Measurements from ENCODE around the gene HMGCLL1. TPM values are rescaled to one million over a fixed set of nuclear protein-coding genes. Genes with fewer than 3 reads are reported as not detected.

The HMGCLL1 gene
- total RNA-seq = not detected

GRCh38 chr6:55578537-55579363 lies at the start of gene HMGCLL1:
HMGCLL1 (minus strand) TSS chr6:55579192; CDS start chr6:55579055, 137 bp downstream.
- ATAC-seq (no peak), DNase-seq (no peak)
- Mint-ChIP-seq H3K27me3 (ENCODE audit: low read depth) (peaks cover 4% of the 10 kb centered on the region), H3K4me3 (no peak within 1 kb of the TSS), H3K36me3 (ENCODE audit: insufficient read depth) (no peaks in the 10 kb centered on the region), H3K4me1 (ENCODE audit: low read depth) (no peaks in the 10 kb centered on the region), H3K9me3 (peaks cover 11% of the 10 kb centered on the region)

GRCh38 chr6:55621993-55622392 lies 43.0 kb upstream of the HMGCLL1 start:
- H3K27me3 Mint-ChIP-seq (ENCODE audit: low read depth) = no peaks in the 10 kb centered on the region
- H3K9me3 Mint-ChIP-seq = peaks cover 14% of the 10 kb centered on the region
- H3K4me3 Mint-ChIP-seq = no peak overlapping the region
- H3K4me1 Mint-ChIP-seq (ENCODE audit: low read depth) = no peaks in the 10 kb centered on the region
- DNase-seq = no peak
- no peak for ATAC-seq
- no peaks in the 10 kb centered on the region for H3K36me3 Mint-ChIP-seq (ENCODE audit: insufficient read depth)

- Mint-ChIP-seq H3K4me1 (ENCODE audit: low read depth) (no peaks in the 10 kb centered on the region), H3K36me3 (ENCODE audit: insufficient read depth) (no peaks in the 10 kb centered on the region), H3K27me3 (ENCODE audit: low read depth) (no peaks in the 10 kb centered on the region), H3K4me3 (no peak overlapping the region), H3K9me3 (peaks cover 14% of the 10 kb centered on the region)
- DNase-seq (no peak), ATAC-seq (no peak)
Measured at GRCh38 chr6:55621244-55621643, 42.3 kb upstream of the HMGCLL1 start.

- no peak for ATAC-seq
- no peaks in the 10 kb centered on the region for H3K4me1 Mint-ChIP-seq (ENCODE audit: low read depth)
- DNase-seq = no peak
- H3K27me3 Mint-ChIP-seq (ENCODE audit: low read depth) = no peaks in the 10 kb centered on the region
- H3K9me3 Mint-ChIP-seq = peaks cover 10% of the 10 kb centered on the region
- H3K4me3 Mint-ChIP-seq = no peak overlapping the region
- H3K36me3 Mint-ChIP-seq (ENCODE audit: insufficient read depth) = no peaks in the 10 kb centered on the region
Measured at GRCh38 chr6:55617272-55617671, 38.3 kb upstream of the HMGCLL1 start.

GRCh38 chr6:55604021-55604420 lies 25.0 kb upstream of the HMGCLL1 start:
- Mint-ChIP-seq H3K4me3 (no peak overlapping the region), H3K9me3 (peaks cover 10% of the 10 kb centered on the region), H3K27me3 (ENCODE audit: low read depth) (no peaks in the 10 kb centered on the region), H3K36me3 (ENCODE audit: insufficient read depth) (no peaks in the 10 kb centered on the region), H3K4me1 (ENCODE audit: low read depth) (no peaks in the 10 kb centered on the region)
- no peak for DNase-seq
- ATAC-seq = no peak

- Mint-ChIP-seq H3K27me3 (ENCODE audit: low read depth) (no peaks in the 10 kb centered on the region), H3K9me3 (peaks cover 4% of the 10 kb centered on the region), H3K4me1 (ENCODE audit: low read depth) (no peaks in the 10 kb centered on the region), H3K4me3 (no peak overlapping the region), H3K36me3 (ENCODE audit: insufficient read depth) (no peaks in the 10 kb centered on the region)
- DNase-seq (no peak), ATAC-seq (no peak)
Measured at GRCh38 chr6:55601120-55601519, 22.1 kb upstream of the HMGCLL1 start.

GRCh38 chr6:55594442-55594841 lies 15.4 kb upstream of the HMGCLL1 start:
- no peaks in the 10 kb centered on the region for H3K4me1 Mint-ChIP-seq (ENCODE audit: low read depth)
- peaks cover 3% of the 10 kb centered on the region for H3K9me3 Mint-ChIP-seq
- no peaks in the 10 kb centered on the region for H3K36me3 Mint-ChIP-seq (ENCODE audit: insufficient read depth)
- H3K27me3 Mint-ChIP-seq (ENCODE audit: low read depth) = no peaks in the 10 kb centered on the region
- no peak overlapping the region for H3K4me3 Mint-ChIP-seq
- no peak for ATAC-seq
- no peak for DNase-seq

GRCh38 chr6:55584654-55585354 lies 5.8 kb upstream of the HMGCLL1 start:
- no peaks in the 10 kb centered on the region for H3K36me3 Mint-ChIP-seq (ENCODE audit: insufficient read depth)
- H3K27me3 Mint-ChIP-seq (ENCODE audit: low read depth) = no peaks in the 10 kb centered on the region
- peaks cover 10% of the 10 kb centered on the region for H3K9me3 Mint-ChIP-seq
- no peak for DNase-seq
- ATAC-seq = no peak
- no peak overlapping the region for H3K4me3 Mint-ChIP-seq
- H3K4me1 Mint-ChIP-seq (ENCODE audit: low read depth) = no peaks in the 10 kb centered on the region

- no peak overlapping the region for H3K4me3 Mint-ChIP-seq
- no peak for DNase-seq
- ATAC-seq = no peak
Measured at GRCh38 chr6:55576811-55577210, 2.2 kb downstream of the HMGCLL1 start.

GRCh38 chr6:55574556-55574955 lies 4.4 kb downstream of the HMGCLL1 start:
- Mint-ChIP-seq H3K4me3 (no peak overlapping the region), H3K27me3 (ENCODE audit: low read depth) (peaks cover 4% of the 10 kb centered on the region), H3K4me1 (ENCODE audit: low read depth) (no peaks in the 10 kb centered on the region), H3K9me3 (peaks cover 20% of the 10 kb centered on the region), H3K36me3 (ENCODE audit: insufficient read depth) (no peaks in the 10 kb centered on the region)
- no peak for DNase-seq
- no peak for ATAC-seq

More at GRCh38 chr6:55576811-55577210, 2.2 kb downstream of the HMGCLL1 start:
- peaks cover 19% of the 10 kb centered on the region for H3K9me3 Mint-ChIP-seq
- peaks cover 4% of the 10 kb centered on the region for H3K27me3 Mint-ChIP-seq (ENCODE audit: low read depth)
- no peaks in the 10 kb centered on the region for H3K4me1 Mint-ChIP-seq (ENCODE audit: low read depth)
- no peaks in the 10 kb centered on the region for H3K36me3 Mint-ChIP-seq (ENCODE audit: insufficient read depth)

GRCh38 chr6:55569638-55570037 lies 9.4 kb downstream of the HMGCLL1 start:
- peaks cover 10% of the 10 kb centered on the region for H3K9me3 Mint-ChIP-seq
- DNase-seq (no peak), ATAC-seq (no peak)
- no peaks in the 10 kb centered on the region for H3K36me3 Mint-ChIP-seq (ENCODE audit: insufficient read depth)
- no peaks in the 10 kb centered on the region for H3K27me3 Mint-ChIP-seq (ENCODE audit: low read depth)
- H3K4me3 Mint-ChIP-seq = no peak overlapping the region
- no peaks in the 10 kb centered on the region for H3K4me1 Mint-ChIP-seq (ENCODE audit: low read depth)

- peaks cover 10% of the 10 kb centered on the region for H3K9me3 Mint-ChIP-seq
- no peak for ATAC-seq
- no peak for DNase-seq
- H3K27me3 Mint-ChIP-seq (ENCODE audit: low read depth) = no peaks in the 10 kb centered on the region
- no peaks in the 10 kb centered on the region for H3K36me3 Mint-ChIP-seq (ENCODE audit: insufficient read depth)
- no peaks in the 10 kb centered on the region for H3K4me1 Mint-ChIP-seq (ENCODE audit: low read depth)
- H3K4me3 Mint-ChIP-seq = no peak overlapping the region
Measured at GRCh38 chr6:55568808-55569439, 10.1 kb downstream of the HMGCLL1 start.

- Mint-ChIP-seq H3K4me1 (ENCODE audit: low read depth) (no peaks in the 10 kb centered on the region), H3K27me3 (ENCODE audit: low read depth) (no peaks in the 10 kb centered on the region), H3K4me3 (no peak overlapping the region), H3K9me3 (peaks cover 4% of the 10 kb centered on the region), H3K36me3 (ENCODE audit: insufficient read depth) (no peaks in the 10 kb centered on the region)
- no peak for DNase-seq
- ATAC-seq = no peak
Measured at GRCh38 chr6:55567558-55567957, 11.4 kb downstream of the HMGCLL1 start.

- ATAC-seq = no peak
- DNase-seq = no peak
- no peaks in the 10 kb centered on the region for H3K36me3 Mint-ChIP-seq (ENCODE audit: insufficient read depth)
- no peaks in the 10 kb centered on the region for H3K9me3 Mint-ChIP-seq
- H3K27me3 Mint-ChIP-seq (ENCODE audit: low read depth) = no peaks in the 10 kb centered on the region
- no peaks in the 10 kb centered on the region for H3K4me1 Mint-ChIP-seq (ENCODE audit: low read depth)
- no peak overlapping the region for H3K4me3 Mint-ChIP-seq
Measured at GRCh38 chr6:55566036-55566710, 12.8 kb downstream of the HMGCLL1 start.
